Brain microvascular endothelial cell (primary cell): ENCODE results near the gene MED13L.

ENCODE experiments used
- DNase-seq: peaks from one replicate; pipeline ENCODE4 v3.0.0-alpha.2; 2020
- H3K27ac ChIP-seq: fragments of 250-450 bp; sonication (Bioruptor Pico); 2 replicates; pipeline ENCODE4 v1.5.1; 2020; ENCODE audit warnings: mild to moderate bottlenecking, moderate library complexity
- H3K27me3 ChIP-seq: fragments of 250-450 bp; sonication (Bioruptor Pico); replicated peaks from 2 replicates; pipeline ENCODE4 v1.5.1; 2020; ENCODE audit warnings: mild to moderate bottlenecking
- H3K36me3 ChIP-seq: fragments of 250-450 bp; sonication (Bioruptor Pico); replicated peaks from 2 replicates; pipeline ENCODE4 v1.5.1; 2020; ENCODE audit warnings: mild to moderate bottlenecking
- H3K4me3 ChIP-seq: 2 replicates; pipeline ENCODE4 v1.5.1; 2011; ENCODE audit warnings: low read depth, mild to moderate bottlenecking, control low read depth, low read length, moderate library complexity
- CTCF ChIP-seq: IDR thresholded peaks from 2 replicates; pipeline ENCODE4 v1.5.1; 2011; ENCODE audit warnings: low read depth, mild to moderate bottlenecking, moderate library complexity, low read length, control low read depth, inconsistent platforms; ENCODE audit errors: missing control alignments
- in situ Hi-C: cut with HindIII; loops from 2 replicates; pipeline ENCODE4 v1.10.0; 2017; ENCODE audit warnings: low sequenced_read_pairs, low pct_ligation_motif_present

The MED13L gene

GRCh38 chr12:116320791-116321217 is 43.3 kb upstream of the MED13L start:
- Histone ChIP-seq H3K27ac (no peak overlapping the region), H3K27me3 (no peaks in the 10 kb centered on the region), H3K4me3 (no peak overlapping the region), H3K36me3 (no peaks in the 10 kb centered on the region)
- in situ Hi-C loops: no loop called here
- no peak for DNase-seq
- no peak for TF ChIP-seq CTCF

- Histone ChIP-seq H3K36me3 (no peaks in the 10 kb centered on the region), H3K27me3 (no peaks in the 10 kb centered on the region), H3K27ac (no peak overlapping the region), H3K4me3 (no peak overlapping the region)
- in situ Hi-C loops: no loop called here
- no peak for TF ChIP-seq CTCF
- peak; percentile 87 for DNase-seq
Measured at GRCh38 chr12:116319898-116320621, 42.6 kb upstream of the MED13L start.

GRCh38 chr12:116319233-116319897 is 41.9 kb upstream of the MED13L start:
- Histone ChIP-seq H3K27me3 (no peaks in the 10 kb centered on the region), H3K27ac (no peak overlapping the region), H3K4me3 (no peak overlapping the region), H3K36me3 (no peaks in the 10 kb centered on the region)
- in situ Hi-C loops: no loop called here
- DNase-seq: no peak
- no peak for TF ChIP-seq CTCF

- H3K4me3 ChIP-seq: no peak overlapping the region
- no peaks in the 10 kb centered on the region for H3K27me3 ChIP-seq
- DNase-seq: no peak
- TF ChIP-seq CTCF: no peak
- in situ Hi-C loops: no loop called here
- no peak overlapping the region for H3K27ac ChIP-seq
- H3K36me3 ChIP-seq: no peaks in the 10 kb centered on the region
Measured at GRCh38 chr12:116318576-116319232, 41.2 kb upstream of the MED13L start.

- DNase-seq: no peak
Measured at GRCh38 chr12:116317986-116318575, 40.6 kb upstream of the MED13L start.

More at GRCh38 chr12:116317986-116318575, 40.6 kb upstream of the MED13L start:
- Histone ChIP-seq H3K36me3 (no peaks in the 10 kb centered on the region), H3K27ac (no peak overlapping the region), H3K4me3 (no peak overlapping the region), H3K27me3 (no peaks in the 10 kb centered on the region)
- in situ Hi-C loops: no loop called here
- TF ChIP-seq CTCF: no peak
